Stimulated activated CD8-positive, alpha-beta memory T cell treated with anti-CD3 and anti-CD28 coated beads, Interleukin-7, amount 100 ng/mL, for 48 hours (primary cell): Measurements from ENCODE around the gene CCP110.
"Not testable (repeated sequence)": the region's sequence is repeated elsewhere in the genome, so short reads cannot be mapped to it uniquely, and the experiment has no call there.

Experiments
- DNase-seq, 2 donors: peaks; one replicate each; pipeline ENCODE4 v3.0.0-alpha.2; 2020; ENCODE audit warnings: low read depth in 1 of 2; ENCODE audit errors: extremely low read depth in 1 of 2

The CCP110 gene

DNA sequence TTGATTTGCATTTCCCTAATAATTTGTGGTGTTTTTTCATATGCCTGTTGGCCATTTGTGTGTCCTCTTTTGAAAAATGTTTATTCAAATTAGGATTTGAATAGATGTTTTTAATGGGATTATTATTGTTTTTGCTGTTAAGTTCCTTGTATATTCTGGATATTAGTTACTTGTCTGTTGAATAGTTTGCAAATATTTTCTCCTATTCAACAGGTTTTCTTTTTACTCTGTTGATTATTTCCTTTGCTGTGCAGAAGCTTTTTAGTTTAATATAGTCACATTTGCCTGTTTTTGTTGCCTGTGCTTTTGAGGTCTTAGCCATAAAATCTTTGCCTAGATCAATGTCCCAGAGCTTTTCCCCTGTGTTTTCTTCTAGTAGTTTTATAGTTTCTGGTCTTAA, 11.4 kb upstream of the CCP110 start:
- no peak for DNase-seq

- no peak for DNase-seq
These were observed 10.2 kb upstream of the CCP110 start for GRCh38 chr16:19513377-19514053.

DNA sequence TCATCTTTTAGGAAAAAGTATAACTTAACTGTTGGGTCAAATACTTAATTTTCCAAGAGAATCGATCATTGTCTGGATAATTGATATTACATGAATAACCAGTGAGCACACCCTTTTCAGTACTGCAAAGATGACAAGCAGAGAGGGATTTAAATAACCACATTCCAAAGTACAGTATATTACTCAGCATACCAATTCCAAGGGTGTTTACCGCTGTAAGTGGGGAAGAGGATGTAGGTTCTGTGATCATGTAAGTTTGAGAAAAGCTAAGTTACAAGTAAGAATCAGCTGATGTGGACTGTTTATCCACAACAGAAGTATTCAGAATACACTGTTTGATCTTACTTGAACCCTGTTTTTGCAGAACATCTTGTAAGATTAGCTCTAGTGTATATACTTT, 8.0 kb upstream of the CCP110 start:
- DNase-seq: no peak

- DNase-seq: no peak
These were observed 6.2 kb upstream of the CCP110 start for GRCh38 chr16:19517424-19518089.

DNA sequence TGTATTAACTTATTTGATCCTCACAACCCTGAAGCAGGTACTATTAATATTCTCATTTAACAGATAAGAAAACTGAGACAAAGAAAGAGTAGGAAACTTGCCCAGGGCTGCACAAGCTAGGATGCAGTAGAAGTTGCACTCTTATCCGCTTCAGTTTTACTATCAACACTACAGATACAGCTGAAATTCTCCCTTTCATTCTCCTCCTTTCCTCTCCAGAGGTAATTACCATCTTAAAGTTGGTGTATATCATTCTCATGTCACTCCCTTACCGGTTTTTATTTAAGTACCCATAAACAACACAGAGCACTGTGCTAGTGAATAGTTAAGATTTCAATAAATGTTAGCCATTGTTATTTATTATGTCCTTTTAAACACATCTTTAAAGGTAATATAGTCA, 5.4 kb upstream of the CCP110 start:
- no peak for DNase-seq

DNA sequence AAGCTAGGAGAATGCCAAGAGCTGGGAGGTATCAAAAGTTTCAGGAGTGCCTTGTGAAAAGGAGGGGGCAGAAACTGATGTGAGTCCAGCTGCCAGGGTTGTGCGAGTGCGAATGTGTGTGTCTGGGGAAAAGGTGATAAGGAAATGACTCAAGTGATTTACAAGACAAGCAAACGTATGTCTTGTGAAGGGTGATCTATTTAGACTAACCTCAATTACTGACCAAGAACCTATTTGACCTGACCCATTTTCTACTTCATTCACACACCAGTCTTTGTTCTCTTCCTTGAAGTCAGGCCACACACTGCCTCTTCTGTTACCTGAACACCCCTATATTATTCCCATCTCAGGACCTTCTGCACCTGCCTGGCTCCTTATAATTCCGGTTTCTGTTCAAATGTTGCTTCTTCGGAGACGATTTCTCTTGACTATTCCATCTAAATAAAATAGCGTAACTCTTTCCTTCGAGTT, 2.8 kb upstream of the CCP110 start:
- DNase-seq: no peak

DNA sequence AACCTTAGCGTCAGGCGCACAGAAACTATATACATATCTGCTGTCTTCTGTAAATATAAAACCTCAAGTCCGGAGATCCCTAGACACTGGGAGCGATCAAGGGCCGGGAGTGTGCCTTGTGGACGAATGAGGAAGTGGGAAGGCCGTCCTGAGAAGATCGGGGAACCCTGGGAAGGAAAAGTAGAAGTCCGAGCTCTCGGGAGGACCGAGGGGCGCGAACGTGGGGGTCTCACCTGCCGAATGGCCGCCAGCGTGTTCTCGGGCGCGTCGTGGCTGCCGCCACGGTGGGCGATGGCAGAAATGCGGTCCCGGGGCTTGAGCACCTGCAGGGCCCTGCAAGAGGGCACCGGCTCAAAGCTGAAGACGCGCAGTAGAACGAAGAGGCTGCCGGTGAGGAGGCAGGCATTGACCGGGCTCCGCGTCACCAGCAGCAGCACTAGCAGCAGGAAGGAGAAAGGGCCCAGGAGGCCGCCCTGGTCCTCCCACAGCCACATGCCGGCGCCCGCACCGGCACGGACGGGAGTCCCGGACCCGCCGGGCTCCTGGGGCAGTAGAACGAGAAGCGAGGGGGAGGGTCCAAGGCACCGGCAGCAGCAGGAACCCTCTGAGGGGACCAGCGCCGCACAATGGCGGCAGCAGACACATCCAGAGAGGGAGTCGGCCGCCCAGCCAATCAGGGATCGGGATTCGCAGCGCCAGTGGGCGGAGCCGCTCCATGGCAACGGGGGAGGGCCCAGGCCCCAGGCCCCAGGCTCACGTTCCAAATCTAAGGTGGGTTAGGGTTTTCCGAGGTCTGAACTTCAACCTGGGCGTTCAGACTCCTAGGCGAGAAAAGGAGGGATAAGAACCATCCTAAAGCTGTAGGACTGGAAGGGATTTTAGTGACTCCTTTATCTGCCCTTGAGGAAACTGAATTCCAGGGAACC, 2.0 kb upstream of the CCP110 start, which contains the start of gene GDE1:
Gene GDE1 (minus strand): TSS at position 628 of the 926 bp plus-strand sequence. CDS start 134 bp downstream, at position 494.
- peak; percentile 85 to 91 for DNase-seq

- DNase-seq: no peak
These were observed 1.4 kb upstream of the CCP110 start for GRCh38 chr16:19522397-19522732.

DNA sequence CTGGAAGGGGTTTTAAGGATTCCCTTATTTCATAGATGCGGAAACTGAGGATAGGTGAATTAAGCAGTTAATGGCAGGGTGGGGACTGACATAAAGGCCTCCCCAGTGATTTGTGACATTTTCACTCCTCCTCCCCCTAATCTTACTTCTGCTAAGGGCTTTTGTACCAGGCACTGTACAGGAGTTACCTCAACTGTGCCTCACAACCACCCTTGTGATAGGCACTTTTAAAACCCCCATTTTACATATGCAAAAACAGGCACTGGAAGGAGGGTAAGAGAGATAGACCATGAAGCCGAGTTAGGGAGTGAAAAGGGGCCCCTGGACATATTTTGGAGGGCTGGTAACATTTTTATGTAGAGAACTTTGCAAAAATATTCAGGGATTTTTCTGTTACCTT, 982 bp upstream of the CCP110 start:
- no peak for DNase-seq

DNA sequence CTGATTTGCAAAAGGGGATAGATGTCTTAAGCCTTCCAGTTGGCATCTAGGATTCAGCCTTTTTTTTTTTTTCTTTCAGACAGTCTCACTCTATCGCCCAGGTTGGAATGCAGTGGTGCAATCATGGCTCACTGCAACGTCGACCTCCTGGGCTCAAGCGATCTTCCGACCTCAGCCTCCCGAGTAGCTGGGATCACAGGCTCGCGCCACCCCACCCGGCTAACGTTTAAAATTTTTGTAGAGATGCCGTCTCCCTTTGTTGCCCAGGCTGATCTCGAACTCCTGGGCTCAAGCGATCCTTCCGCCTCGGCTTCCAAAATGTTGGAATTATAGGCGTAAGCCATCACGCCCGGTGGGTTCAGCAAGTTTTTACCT, 571 bp upstream of the CCP110 start:
- no peak for DNase-seq

- DNase-seq: no peak
These were observed 544 bp downstream of the CCP110 start for GRCh38 chr16:19524356-19524615.

DNA sequence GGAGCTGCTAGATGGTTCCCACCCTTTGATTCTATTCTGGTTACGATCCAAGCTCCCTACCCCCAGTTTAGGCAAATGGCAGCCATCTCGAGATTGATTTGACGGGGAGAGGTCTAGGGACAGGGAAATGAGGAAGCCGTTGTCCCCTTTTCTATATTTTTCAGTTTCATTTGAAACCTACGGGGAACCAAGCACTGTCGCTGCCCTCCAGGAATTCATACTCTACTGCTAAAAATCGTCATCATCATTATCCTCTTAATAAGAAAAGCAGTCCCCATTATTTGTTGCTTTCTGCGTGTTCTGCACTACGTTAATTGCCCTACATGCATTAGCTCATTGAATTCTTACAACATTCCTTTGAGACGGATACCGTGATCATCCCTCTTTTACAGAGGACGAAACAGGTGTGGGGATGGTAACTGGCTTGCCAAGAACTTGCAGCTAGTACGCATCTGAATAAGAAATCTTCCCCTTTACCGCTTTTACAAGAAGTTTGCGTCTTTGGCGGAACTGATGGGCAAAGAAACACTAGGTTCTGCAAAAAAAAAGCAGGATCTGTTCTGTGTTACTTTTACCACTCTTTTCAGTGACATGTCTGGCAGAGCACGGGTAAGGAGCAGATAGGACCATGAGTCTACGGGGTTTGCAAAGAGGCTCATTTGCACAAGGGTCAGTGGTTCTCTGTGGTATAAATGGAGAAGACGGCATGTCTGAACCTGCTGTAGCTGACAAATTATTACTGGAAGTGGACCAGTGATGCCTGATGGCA, 1.1 kb downstream of the CCP110 start:
- DNase-seq: no peak

GRCh38 chr16:19525385-19525723, 1.6 kb downstream of the CCP110 start:
- DNase-seq: no peak

DNA sequence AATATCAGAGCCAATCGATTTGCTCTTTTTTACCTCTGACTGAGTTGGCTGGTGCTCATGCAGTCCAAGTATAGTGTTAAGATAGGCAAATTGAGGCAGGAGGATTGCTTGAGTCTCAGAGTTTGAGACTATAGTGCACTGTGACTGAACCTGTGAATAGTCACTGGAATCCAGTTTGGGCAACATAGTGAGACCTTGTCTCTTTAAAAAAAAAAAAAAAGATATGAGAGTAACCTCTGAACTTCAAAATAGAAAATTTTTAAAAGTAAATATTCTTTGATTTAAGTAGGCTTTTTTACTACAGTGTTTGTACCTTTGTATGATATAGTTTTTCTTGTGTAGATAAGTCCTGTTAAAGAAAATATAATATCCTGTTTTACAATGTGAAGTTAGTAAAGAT, 3.4 kb downstream of the CCP110 start:
- no peak for DNase-seq

DNA sequence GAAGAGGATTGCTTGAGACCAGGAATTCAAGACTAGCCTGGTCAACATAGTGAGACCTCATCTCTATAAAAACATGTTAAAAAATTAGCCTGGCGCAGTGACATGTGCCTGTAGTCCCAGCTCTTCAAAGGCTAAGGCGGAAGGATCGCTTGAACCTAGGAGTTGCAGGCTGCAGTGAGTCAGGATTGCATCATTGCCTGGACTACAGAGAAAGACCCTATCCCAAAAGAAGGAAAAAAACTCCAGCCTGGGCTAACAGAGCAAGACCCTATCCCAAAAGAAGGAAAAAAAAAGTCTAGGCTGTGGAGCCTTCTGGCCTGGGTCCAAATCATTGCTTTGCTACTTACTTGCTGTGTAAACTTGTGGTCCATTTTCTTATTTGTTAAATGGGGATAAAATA, 4.9 kb downstream of the CCP110 start:
- no peak for DNase-seq

- no peak for DNase-seq
These were observed 8.9 kb downstream of the CCP110 start for GRCh38 chr16:19532601-19533000.

DNA sequence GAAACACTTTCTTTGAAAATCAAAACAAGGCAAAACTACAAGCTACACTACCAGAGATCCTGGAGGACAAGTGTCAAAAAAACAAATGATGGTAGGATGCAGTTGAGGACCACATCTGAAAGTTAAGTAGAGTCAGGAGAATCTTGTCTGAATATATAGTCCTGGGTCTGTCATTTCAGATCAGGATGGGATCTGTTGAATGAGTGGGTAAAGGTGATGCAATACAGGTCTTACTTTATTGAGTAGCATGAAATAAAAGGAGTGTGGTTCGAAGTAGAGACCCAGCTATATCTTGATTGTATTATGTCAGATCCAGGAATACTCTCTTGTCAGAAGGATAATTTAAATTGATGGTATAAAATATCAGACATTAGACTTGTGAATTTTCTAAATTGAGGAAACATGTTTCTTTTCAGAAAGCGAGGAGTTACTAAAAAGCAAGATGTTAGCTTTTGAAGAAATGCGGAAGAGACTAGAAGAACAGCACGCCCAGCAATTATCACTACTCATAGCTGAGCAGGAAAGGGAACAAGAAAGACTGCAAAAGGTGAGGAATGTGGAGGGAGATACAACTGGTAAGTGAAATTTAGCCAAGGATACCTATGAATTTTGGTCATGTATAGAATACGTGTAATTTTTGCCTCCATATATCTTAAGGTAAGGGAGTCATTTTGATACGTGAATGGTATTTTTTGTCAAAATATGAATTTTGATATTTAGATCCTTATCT, 16.7 kb downstream of the CCP110 start:
- no peak for DNase-seq

DNA sequence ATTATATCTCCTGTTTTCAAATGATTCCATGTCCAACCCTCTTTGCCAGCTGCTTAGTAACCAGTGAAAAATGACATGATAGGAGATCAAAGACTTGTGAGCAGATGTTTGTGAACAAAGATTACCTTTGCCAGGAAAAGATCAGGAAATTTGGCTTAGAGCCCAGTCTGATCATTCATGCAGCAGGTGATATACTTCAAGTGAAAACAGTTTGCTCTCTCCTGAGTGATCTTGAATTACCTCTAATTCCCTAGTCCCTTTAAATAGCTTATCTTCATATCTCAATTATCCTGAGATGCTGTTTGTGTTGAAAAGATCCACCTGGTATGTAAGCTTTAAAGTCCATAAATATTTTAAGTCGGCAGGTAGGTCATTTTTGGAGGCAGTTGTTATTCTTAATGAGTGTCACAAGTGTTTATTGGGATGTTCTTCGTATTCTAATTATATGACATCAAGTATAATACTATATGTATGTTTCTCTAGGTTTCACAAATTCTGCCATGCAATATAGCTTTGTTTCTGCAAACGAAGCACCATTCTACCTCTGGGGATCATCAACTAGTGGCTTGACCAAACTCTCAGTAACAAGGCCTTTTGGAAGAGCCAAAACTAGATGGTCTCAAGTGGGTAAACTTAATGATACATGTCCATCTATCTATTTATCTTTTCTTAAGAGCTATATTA, 18.5 kb downstream of the CCP110 start:
- no peak for DNase-seq

- DNase-seq: not testable (repeated sequence)
These were observed 19.7 kb downstream of the CCP110 start for GRCh38 chr16:19543278-19543996.
